Stimulated activated CD4-positive, alpha-beta T cell treated with anti-CD3 and anti-CD28 coated beads, Interleukin-12 subunit alpha, Interleukin-12 subunit beta, amount 100 ng/mL, for 48 hours (primary cell): ENCODE results near the gene SPAG9.
A peak's percentile ranks its signal among the peaks of the same experiment; 100 is the strongest.
"Not testable (repeated sequence)": the region's sequence is repeated elsewhere in the genome, so short reads cannot be mapped to it uniquely, and the experiment has no call there.

Experiments used
- DNase-seq, 3 donors: peaks; one replicate each; pipeline ENCODE4 v3.0.0-alpha.2; 2020; ENCODE audit warnings: low read depth in 2 of 3, low spot score in 1 of 3

SPAG9 gene

DNA sequence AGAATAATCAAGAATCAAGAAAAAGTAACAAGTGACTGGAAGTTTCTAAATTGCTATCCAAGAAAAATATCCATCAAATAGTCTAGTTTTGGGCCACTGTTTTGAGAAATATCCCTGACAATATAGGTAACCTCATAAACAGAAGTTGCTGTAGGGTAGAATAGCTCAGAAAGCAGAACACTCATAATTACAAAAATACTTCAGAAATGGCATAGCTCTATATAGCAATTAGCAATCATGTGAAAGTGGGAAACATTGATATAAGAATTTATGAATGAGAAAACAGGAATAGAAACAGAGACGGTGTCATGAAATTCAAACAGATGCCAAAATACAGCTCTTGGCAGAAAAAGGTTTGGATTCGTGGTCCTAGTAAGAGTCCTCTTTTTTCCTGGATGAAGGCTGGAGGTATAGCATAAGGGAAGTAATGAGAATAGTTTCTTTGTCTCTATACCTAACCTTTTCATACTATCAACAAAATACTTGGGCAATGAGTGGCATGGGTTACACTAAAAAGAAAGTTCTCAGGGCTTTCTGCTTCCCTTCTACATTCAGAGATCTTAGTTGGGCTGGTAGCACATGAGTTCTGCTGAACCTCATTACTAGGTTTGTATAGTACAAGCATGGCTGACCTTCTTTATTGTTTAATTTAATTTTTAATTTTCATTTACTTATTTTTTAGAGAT, 33.5 kb downstream of the SPAG9 start:
- DNase-seq: no peak

DNA sequence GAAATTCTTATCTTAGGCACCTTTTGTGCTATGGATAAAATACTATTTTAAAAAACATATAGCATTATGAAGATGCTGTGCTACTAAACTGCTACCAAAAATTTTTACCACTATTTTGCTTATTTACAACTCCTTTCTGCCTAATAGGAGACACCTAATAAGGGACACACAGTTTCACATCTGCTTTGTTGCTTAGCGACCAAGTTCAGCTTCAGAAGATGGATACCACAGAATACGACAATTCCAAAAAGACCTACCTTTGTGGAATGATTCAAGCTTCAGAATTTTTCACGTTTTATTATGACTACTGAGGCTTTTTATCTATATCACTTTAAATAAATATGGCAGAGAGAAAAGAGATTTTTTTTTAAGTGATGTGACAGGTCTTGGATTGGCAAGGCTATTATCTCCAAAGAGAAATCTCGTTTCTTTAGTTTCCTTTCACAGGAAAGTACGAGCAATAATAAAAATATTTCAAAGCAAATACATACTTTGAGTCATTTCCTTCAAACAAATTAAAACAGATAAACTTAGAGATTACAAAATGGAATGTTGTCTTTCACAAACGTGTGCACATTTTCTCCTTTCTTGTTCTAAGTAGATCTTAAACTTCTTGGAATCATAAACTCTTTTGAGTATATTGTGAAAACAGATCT, 35.4 kb downstream of the SPAG9 start:
- no peak for DNase-seq

DNA sequence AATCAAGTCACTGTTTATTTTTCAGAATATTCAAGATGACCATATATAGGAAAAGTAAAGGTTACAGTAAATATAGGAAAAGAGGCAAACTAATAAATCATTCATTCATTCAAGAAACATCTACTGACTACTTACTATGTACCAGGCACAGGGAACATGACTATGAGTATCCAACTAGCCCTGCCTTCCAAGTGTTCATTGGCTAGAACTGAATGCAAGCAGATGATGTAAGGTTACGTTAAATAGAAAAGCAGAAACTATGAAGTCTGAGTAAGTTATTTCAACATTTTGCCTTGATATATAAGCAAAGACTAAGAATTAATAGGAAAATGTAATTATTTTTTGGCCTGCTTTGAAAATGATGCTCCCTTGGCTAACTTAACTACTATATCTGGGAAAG, 36.7 kb downstream of the SPAG9 start:
- no peak for DNase-seq

DNA sequence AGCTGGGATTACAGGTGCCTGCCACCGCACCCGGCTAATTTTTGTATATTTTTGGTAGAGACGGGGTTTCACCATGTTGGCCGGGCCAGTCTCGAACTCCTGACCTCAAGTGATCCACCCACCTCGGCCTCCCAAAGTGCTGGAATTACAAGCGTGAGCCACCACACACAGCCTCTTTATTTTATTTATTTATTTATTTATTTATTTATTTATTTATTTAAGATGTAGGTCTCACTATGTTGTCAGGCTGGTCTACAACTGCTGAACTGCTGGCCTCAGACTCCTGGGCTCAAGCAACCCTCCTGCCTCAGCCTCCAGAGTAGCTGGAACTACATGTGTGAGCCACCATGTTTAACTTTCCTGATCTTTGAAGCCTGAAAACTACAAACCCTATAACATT, 37.3 kb downstream of the SPAG9 start:
- DNase-seq: not testable (repeated sequence)

DNA sequence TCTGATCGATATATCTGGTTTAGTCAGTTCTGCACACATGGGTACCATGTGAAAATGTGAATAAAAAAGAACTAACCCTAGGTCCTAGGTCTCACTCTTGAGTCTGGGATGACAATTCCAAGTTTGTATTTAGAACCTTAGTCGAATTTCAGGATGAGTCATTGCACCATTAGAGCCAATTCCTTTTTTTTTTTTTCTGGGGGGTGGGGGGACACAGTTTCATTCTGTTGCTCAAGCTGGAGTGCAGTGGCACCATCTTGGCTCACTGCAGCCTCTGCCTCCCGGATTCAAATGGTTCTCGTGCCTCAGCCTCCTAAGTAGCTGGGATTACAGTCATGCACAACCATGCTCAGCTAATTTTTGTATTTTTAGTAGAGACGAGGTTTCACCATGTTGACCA, 41.6 kb downstream of the SPAG9 start:
- no peak for DNase-seq

DNA sequence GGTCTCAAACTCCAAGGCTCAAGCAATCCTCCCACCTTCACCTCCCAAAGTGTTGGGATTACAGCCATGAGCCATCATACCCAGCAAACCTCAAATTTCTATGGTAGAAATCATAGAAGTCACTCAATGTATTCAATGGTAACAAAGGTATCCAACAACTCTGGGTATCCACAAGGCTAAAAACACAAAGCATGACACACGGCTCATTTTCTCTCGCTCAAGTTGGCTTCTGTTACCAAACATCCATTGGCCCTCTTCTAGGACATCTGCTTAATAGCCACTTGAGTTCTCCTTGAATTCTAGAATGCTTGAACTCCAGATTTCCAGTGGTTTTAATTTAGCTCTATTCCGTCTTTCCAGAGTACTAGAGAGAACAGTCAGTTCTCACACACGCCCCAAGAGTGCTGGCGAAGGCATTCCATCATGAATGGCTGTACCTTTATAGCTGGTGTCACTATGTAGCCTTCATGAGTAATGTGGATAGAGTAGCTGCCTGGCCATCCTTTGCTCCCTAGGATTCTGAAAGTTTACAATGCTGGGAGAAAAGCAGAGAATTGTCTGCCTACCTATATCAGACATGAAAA, 42.6 kb downstream of the SPAG9 start:
- no peak for DNase-seq

DNA sequence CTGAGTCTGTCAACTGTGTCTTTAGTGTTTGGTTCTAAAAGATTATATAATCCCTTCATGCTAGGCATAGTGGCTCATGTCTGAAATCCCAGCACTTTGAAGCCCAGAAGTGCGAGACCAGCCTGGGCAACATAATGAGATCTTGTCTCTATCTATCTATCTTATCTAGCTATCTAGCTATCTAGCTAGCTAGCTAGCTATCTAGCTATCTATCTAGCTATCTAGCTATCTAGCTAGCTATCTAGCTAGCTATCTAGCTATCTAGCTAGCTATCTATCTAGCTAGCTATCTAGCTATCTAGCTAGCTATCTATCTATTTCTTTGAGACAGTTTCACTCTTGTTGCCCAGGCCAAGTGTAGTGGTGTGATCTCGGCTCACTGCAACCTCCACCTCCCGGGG, 43.8 kb downstream of the SPAG9 start:
- no peak for DNase-seq

DNA sequence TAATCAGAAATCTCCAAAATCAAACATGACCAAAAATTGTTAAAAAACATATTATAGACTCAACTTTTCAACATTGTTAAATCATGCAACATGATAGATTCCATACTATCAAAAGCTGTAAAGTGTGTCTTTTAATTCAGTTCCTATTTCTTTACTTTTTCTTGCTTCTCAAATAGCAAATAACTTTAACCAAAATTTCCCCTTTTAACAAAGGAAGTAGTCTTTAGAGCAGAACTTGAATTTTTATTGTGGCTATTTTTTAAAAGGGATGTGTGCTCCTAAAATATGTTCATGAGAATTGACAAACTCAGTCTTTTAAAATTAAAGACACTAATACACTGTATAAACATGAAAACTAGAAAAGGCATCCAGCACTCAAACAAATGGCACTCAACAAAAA, 49.1 kb downstream of the SPAG9 start:
- DNase-seq: no peak

DNA sequence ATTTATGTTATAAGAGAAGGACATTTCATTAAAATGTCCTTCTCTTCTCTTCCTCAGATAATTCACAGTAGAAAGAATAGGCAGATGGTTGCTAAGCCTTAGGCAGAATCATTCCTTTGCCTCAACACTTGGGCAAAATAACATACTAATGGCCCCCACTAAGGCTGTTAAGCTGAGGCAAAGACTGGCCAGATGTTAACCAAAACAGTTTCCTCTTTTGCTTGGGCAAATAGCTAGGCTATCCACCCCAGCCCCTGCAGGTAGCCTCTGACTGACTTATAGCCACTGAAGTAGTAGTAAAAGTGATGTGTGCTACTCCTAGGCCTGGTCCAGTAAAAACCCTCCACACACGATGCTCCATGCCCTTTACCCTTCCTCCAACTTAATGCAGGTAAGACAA, 55.2 kb downstream of the SPAG9 start:
- DNase-seq: no peak

DNA sequence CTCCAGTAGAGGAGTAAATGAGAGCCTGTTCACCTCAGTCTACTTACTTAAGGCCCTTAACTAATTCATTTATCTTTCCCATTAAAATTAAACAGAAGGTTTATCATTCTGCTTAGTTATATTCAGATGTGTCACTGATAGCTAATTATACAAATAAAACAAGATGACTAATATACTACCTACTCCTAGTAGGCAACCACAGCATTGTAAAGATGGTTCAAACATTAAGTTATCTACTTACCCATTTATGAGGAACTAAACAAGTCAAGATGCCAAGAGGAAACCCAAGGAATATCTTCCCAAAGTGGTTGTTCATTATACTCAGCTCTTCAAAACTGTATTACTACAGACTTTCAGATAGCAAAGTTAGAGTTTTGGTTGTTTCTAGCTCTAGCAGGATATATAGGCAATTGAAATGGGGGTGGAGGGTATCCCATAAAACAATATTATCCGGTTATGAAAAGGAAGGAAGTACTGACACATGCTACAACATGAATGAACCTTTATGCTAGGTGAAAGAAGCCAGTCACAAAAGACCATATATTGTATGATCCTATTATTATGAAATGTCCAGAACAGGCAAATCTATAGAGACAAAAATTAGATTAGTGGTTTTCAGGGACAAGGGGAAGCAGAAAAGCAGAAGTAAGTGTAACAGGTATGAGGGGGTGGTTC, 56.5 kb downstream of the SPAG9 start:
- no peak for DNase-seq

DNA sequence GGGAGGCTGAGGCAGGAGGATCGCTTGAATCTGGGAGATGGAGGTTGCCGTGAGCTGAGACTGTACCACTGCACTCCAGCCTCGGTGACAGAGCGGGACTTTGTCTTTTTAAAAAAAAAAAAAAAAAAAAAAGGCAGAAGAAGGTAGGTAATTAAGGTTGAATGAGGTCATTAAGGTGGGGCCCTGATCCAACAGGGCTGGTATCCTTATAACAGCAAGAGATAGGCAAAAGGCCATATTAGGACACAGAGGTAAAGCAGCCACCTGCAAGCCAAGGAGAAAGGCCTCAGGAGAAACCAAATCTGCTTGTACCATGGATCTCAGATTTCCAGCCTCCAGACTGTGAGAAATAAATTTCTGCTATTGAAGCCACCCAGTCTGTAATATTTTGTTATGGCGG, 60.3 kb downstream of the SPAG9 start:
- DNase-seq: no peak

DNA sequence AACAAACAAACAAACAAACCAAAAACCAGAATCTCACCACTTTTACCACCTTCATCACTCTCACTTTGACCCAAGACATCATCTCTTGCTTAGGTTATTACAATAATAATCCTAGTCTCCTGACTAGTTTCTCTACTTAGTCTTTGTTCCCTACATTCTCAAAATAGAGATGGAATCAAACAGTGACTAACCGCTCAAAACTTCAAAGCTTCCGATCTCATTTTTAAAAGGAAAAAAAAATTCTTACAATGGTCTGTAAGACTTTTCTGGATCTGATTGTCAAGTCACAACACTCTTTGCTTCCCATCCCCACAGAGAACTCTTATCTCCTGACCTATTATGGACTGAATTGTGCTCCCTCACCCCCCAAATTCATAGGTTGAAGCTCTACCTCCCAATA, 60.9 kb downstream of the SPAG9 start:
- no peak for DNase-seq

DNA sequence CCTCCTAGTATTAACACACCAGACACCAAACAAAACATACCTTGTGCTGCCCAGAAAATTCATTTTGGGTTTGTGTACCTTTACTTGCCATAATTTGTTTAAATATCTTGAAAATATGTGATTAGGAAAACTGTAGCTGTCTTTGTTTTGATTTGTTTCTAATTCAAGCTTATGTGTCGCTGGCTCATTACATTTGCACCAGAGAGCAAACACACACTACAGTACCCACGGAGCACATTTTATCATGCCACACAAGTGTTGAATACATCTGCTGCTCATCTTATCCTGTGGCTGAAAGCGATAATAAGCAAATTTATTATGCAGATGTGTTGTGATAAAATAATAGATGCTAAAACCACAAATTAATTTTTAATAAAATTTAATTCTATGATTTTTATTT, 63.1 kb downstream of the SPAG9 start:
- DNase-seq: no peak

DNA sequence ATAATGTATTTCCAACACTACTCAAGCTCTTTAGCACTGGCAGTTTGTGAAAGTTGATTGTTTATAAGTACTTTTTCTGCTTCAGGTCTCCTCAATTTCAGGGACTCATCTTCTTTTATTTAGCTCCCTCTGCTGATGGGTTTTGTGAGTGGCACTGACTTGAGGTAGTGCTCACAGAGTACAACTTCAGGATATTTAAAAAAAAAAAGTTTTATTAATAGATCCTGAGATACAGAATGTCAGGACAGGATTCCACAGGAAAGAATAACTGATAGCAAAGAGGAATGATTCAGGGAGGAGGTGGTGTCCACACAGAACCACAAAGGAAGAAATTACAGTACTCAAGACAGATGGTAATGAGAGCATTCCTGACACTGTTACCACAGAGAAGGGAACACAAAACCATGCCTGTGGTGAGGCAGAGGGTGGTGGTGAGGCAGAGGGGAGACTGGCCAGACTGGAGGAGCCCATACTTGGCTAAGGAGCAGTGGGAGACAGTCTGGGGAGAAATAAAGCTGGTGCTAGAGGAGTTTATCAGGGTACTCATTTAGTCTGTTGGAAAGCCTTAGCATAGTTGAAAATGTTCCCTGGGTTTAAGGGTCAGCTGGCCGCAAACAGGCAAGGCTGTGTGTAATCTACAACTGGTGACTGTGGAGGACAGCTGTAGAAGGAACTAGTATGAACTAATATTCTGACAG, 63.7 kb downstream of the SPAG9 start:
- DNase-seq: peak in 1 of 3 donors; percentile 34

DNA sequence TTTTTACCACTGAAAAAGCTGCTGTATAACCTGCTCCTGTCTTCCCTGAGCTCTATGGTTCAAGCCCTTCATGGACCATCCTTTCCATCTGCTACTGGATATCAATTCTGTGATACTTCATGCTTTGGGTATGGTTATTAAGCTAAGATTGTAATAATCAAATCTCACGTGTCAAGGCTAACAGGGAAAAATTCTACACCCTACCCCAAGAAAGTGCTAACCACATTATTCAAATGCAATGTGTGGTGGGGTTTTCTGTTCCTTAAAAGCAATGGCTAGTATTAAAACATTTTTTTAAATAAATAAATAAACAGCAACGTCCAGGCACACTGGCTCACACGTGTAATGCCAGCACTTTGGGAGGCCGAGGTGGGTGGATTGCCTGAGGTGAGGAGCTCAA, 65.9 kb downstream of the SPAG9 start:
- DNase-seq: no peak

DNA sequence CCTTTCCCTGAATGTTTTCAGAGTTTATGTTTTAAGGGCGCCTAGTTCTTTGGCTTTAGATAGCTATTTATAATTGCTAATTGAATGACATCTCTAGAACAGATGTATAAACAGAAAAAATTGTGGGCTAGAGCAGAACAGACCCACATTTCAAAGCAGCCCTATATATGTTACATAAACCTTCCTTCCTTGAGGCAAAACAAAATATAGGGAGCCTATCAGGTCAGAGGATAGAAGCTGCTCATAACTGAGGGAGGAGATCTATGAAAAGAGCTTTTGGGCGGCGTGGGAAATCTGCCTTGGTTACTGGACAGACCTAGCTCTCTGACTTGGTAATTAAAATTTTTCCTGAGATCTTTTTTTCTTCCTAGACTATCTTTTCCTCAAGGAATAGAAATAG, 68.4 kb downstream of the SPAG9 start:
- no peak for DNase-seq

DNA sequence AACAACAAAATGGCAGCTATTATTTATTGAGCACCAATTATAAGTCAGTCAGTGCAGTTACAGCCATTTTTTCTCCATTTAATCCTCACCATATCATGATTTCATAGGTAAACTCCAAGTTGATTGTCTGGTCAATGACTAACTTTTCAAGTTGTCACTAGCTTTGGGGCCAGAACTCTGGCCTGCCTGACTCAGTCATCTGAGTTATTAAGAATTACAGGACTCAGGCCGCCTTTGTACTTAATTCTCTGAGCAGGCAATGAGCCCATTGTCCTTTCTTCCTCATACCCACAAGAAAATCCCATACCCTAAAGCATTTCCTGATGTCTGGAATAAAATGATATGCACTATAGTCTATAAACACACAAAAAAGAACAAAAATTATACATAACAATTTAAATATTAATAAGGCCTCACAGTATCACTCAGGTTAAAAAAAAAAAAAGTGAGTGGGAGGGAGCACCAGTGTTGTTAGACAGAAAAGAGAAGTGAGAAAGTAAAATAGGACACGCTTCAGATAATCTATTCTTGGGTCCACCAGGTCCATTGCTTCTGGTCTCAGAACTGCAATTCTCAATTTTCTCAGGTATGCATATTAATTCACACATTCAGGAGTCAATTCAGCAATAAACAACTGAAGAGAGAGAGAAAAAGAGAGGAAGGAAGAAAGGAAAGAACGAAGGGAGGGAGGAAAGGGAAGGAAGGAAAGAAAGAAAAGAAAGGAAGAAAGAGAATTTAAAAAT, 70.2 kb downstream of the SPAG9 start:
- DNase-seq: no peak

DNA sequence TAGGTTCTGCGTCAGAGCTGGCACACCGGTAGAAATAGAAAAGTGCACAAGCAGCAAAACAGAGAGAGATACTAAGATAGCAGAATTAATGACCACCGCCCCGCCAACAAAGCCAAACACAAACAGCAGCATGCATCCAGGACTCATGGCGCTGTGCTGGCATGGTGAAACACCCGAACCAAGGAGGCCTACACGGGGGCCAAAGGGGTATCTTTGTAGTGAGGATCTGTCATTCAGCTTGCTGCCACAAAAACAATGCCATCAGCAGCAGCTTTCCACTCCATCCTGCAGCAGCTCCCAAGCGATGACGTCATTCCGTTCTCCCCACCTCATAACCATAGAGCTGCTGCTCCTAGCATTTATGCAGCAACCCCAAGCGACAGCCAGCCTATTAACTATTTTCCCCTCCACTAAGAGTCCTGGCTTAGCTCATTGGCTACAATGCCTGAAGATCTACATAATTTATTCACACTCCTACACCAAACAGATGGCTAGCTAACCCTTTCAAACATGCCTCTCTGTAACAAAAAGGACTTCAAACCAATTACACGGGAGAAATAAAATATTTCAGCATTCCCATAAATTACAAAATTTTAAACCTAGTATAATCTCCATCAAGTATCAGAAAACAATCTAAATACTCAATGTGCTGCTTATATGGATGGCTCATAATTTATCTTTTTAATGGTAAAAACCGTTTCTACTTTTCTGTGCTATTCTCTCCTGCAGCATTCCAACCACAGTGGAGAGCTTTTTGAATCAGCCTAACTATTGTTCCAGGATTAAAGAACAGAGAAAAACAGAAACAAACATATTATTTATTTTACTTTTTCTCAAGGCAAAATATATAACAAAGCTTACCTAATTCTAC, 73.9 kb downstream of the SPAG9 start:
- no peak for DNase-seq

DNA sequence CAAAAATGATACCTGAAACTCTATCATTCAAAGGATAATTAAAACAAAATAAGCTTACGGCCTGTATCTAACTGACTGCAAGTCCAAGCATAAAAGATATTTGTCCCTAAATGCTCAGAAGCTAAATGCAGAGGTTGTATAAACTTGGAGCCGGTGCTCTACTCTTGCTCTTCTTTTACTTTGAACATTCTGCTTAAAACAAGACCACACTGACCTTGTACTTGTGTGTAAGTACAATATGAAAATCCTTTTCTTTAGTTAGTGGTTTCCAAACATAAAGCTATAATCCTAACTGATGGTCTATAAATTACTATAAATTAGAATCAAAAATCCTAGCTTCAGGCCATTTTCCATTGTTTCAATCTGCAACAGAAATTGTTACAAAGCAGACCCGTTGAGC, 74.6 kb downstream of the SPAG9 start:
- no peak for DNase-seq

DNA sequence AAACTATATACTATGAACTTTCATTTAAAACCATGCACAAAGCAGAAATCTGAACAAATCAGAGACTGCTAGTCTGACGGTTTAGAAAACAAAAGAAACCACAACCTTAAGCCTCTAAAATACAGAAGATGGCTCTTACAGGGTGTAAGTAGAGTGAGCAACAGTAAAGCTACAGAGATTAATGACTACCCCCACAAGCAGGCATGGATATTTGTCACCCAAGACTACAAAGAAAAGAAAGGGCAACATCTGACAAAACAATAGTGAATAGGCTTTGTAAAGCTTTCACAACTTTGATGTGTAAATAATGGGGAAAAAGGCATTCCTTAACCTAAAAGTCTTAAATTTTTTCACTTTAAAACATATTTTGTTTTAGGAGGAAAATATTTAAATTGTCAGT, 75.0 kb downstream of the SPAG9 start:
- DNase-seq: no peak
